ENCODE results near the gene RSRP1. TPM values are rescaled to one million over a fixed set of nuclear protein-coding genes. Genes with fewer than 3 reads are reported as not detected.

Gene RSRP1
- total and polyA plus RNA-seq, 2 donors from 2014 or later, result 118 to 123 TPM

DNA sequence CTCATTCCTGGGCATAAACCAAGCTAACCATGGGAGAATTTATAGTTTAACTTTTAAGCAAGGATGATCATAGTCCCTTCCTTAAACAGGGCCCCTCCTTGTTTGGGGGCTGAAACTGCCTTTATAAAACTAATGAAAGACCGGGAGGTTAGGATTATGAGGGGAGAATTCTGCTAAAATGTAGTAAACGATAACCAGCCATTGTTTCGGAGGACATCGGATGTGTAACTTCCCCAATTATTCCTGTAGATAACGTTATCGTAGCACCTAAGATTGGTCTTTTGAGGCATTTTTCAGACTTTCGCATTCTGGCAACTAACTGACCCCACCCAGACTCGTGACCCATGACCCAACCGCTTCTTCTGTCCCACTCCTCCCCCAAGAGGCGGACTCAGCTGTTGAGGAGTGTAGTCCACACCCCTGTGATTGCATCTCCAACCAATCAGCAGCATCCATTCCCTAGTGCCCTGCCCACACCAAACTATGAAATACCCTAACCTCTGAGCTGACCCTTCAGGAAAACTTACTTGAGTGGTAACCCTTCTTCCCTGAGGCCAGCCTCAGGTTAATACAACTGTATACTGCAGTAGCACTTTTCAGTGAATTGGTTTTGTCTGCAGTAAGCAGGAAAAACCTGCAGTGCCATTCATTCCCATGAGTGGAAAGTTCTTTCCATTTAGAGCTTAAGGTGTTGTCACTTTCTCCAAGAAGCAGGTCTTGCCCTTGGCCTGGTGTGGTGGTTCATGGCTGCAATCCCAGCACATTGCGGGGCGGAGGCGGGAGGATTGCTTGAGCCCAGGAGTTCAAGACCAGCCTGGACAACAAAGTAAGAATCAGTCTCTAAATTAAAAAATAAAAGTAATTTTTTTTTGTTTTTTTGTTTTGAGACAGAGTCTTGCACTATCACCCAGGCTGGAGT lies 14.1 kb downstream of the RSRP1 start:
- no peaks in the 10 kb centered on the region for H3K27me3 ChIP-seq (ENCODE audit: control insufficient read depth, insufficient read depth, low read length)
- intact Hi-C loops (cut with DNase I), result no loop called here
- DNase-seq (peak; percentile 80 to 95 (median 89)), FAIRE-seq (no peak)
- peak overlapping the region; percentile 99 to 100 (median 99) for H3K9ac ChIP-seq (ENCODE audit: low read length in 3 of 3)
- no peaks in the 10 kb centered on the region for H3K9me3 ChIP-seq (ENCODE audit: control insufficient read depth in 2 of 3, insufficient read depth in 1 of 3, low read length in 3 of 3)
- H3K4me1 ChIP-seq (ENCODE audit: control insufficient read depth in 2 of 3, insufficient read depth in 2 of 3, low read depth in 1 of 3, low read length in 3 of 3), result peaks cover 0 to 9% (median 8%) of the 10 kb centered on the region in 3 donors
- peak overlapping the region; percentile 95 to 100 (median 99) for H3K4me3 ChIP-seq (ENCODE audit: low read length in 3 of 3)
- peaks cover 5 to 23% (median 8%) of the 10 kb centered on the region in 3 donors for H3K36me3 ChIP-seq (ENCODE audit: control insufficient read depth in 2 of 3, insufficient read depth in 3 of 3, low read length in 3 of 3)
- TF ChIP-seq CTCF (IDR thresholded peaks at IDR 0.05; ENCODE audit: borderline replicate concordance, extremely low read depth, insufficient read depth), result no peak
- H3K27ac ChIP-seq (ENCODE audit: low read depth in 2 of 2, low read length in 2 of 2), result peak overlapping the region; percentile 81 to 96

GRCh38 chr1:25232027-25232865 lies 15.0 kb downstream of the RSRP1 start, which contains the start of gene SYF2:
Gene SYF2 (minus strand): TSS chr1:25232502. CDS start chr1:25232467, 35 bp downstream.
- peak within 1 kb of the TSS; percentile 99 to 100 (median 99) for H3K9ac ChIP-seq (ENCODE audit: low read length in 3 of 3)
- no peak for TF ChIP-seq CTCF (IDR thresholded peaks at IDR 0.05; ENCODE audit: borderline replicate concordance, extremely low read depth, insufficient read depth)
- peaks cover 7 to 31% (median 16%) of the 10 kb centered on the region in 3 donors for H3K36me3 ChIP-seq (ENCODE audit: control insufficient read depth in 2 of 3, insufficient read depth in 3 of 3, low read length in 3 of 3)
- peak within 1 kb of the TSS; percentile 95 to 100 (median 99) for H3K4me3 ChIP-seq (ENCODE audit: low read length in 3 of 3)
- peaks cover 0 to 9% (median 8%) of the 10 kb centered on the region in 3 donors for H3K4me1 ChIP-seq (ENCODE audit: control insufficient read depth in 2 of 3, insufficient read depth in 2 of 3, low read depth in 1 of 3, low read length in 3 of 3)
- H3K27ac ChIP-seq (ENCODE audit: low read depth in 2 of 2, low read length in 2 of 2), result peak within 1 kb of the TSS; percentile 81 to 96
- no peaks in the 10 kb centered on the region for H3K9me3 ChIP-seq (ENCODE audit: control insufficient read depth in 2 of 3, insufficient read depth in 1 of 3, low read length in 3 of 3)
- H3K27me3 ChIP-seq (ENCODE audit: control insufficient read depth, insufficient read depth, low read length), result no peaks in the 10 kb centered on the region
- FAIRE-seq (no peak), DNase-seq (peak; percentile 95 to 99 (median 96))
- intact Hi-C loops (cut with DNase I), result no loop called here

- Histone ChIP-seq H3K9me3 (ENCODE audit: control insufficient read depth in 2 of 3, insufficient read depth in 1 of 3, low read length in 3 of 3) (no peaks in the 10 kb centered on the region), H3K4me3 (ENCODE audit: low read length in 3 of 3) (no peak overlapping the region), H3K4me1 (ENCODE audit: control insufficient read depth in 2 of 3, insufficient read depth in 2 of 3, low read depth in 1 of 3, low read length in 3 of 3) (no peaks in the 10 kb centered on the region), H3K9ac (ENCODE audit: low read length in 3 of 3) (no peak overlapping the region), H3K27me3 (ENCODE audit: control insufficient read depth, insufficient read depth, low read length) (no peaks in the 10 kb centered on the region), H3K27ac (ENCODE audit: low read depth in 2 of 2, low read length in 2 of 2) (no peak overlapping the region), H3K36me3 (ENCODE audit: control insufficient read depth in 2 of 3, insufficient read depth in 3 of 3, low read length in 3 of 3) (peaks cover 11 to 44% (median 40%) of the 10 kb centered on the region in 3 donors)
- intact Hi-C loops (cut with DNase I), result no loop called here
- DNase-seq (no peak), FAIRE-seq (no peak)
- TF ChIP-seq CTCF (IDR thresholded peaks at IDR 0.05; ENCODE audit: borderline replicate concordance, extremely low read depth, insufficient read depth), result no peak
These were observed 23.8 kb downstream of the RSRP1 start for GRCh38 chr1:25223471-25223870.

Measured in kidney (tissue), 14 donors.